Glutamatergic neuron (in vitro differentiated cells): ENCODE data around the gene TUBE1. TPM values are rescaled to one million over a fixed set of nuclear protein-coding genes. Genes with fewer than 3 reads are reported as not detected.
"Not testable (repeated sequence)": the region's sequence is repeated elsewhere in the genome, so short reads cannot be mapped to it uniquely, and the experiment has no call there.

Experiments
- DNase-seq: peaks from one replicate; pipeline ENCODE4 v3.0.0; 2022
- H3K27ac Mint-ChIP-seq: one replicate; pipeline ENCODE4 v1.8.0; 2020; ENCODE audit warnings: mild to moderate bottlenecking, mixed read lengths, inconsistent platforms; ENCODE audit not compliant: unreplicated experiment
- H3K27me3 Mint-ChIP-seq: one replicate; pipeline ENCODE4 v1.8.0; 2020; ENCODE audit warnings: mild to moderate bottlenecking, moderate library complexity, mixed read lengths, inconsistent platforms; ENCODE audit not compliant: unreplicated experiment
- H3K36me3 Mint-ChIP-seq: one replicate; pipeline ENCODE4 v1.8.0; 2020; ENCODE audit warnings: mild to moderate bottlenecking, mixed read lengths, inconsistent platforms; ENCODE audit not compliant: unreplicated experiment
- H3K4me1 Mint-ChIP-seq: one replicate; pipeline ENCODE4 v1.8.0; 2020; ENCODE audit warnings: mild to moderate bottlenecking, low read depth, mixed read lengths, inconsistent platforms; ENCODE audit not compliant: unreplicated experiment
- H3K4me3 Mint-ChIP-seq: one replicate; pipeline ENCODE4 v1.8.0; 2020; ENCODE audit warnings: mild to moderate bottlenecking, mixed read lengths, inconsistent platforms; ENCODE audit not compliant: unreplicated experiment
- H3K9me3 Mint-ChIP-seq: one replicate; pipeline ENCODE4 v1.8.0; 2020; ENCODE audit warnings: mild to moderate bottlenecking, moderate library complexity, mixed read lengths, inconsistent platforms; ENCODE audit not compliant: unreplicated experiment
- CTCF ChIP-seq: fragments of 200-600 bp; sonication (generic); IDR thresholded peaks from one replicate; pipeline ENCODE4 v1.5.0; 2021; ENCODE audit not compliant: partially characterized antibody, unreplicated experiment
- total RNA-seq: library from RNA; stranded (reverse); fragmentation: NEBNext Ultra II Directional; extraction: Animal tissue kit (Norgen Biotek cat#: 25700); gene quantifications from one replicate; pipeline ENCODE4 v1.2.1, GENCODE V29; 2021; ENCODE audit not compliant: unreplicated experiment

The TUBE1 gene
- total RNA-seq, 1 donor from 2014 or later: 18.4 TPM

GRCh38 chr6:112113918-112114317 is 26.6 kb upstream of the TUBE1 start:
- peaks cover 2% of the 10 kb centered on the region for H3K9me3 Mint-ChIP-seq
- H3K4me1 Mint-ChIP-seq: no peaks in the 10 kb centered on the region
- no peak overlapping the region for H3K27ac Mint-ChIP-seq
- H3K27me3 Mint-ChIP-seq: no peaks in the 10 kb centered on the region
- TF ChIP-seq CTCF: no peak
- DNase-seq: no peak
- H3K36me3 Mint-ChIP-seq: no peaks in the 10 kb centered on the region
- H3K4me3 Mint-ChIP-seq: no peak overlapping the region

GRCh38 chr6:112113431-112113830 is 26.1 kb upstream of the TUBE1 start:
- DNase-seq: no peak
- Mint-ChIP-seq H3K36me3 (no peaks in the 10 kb centered on the region), H3K4me3 (no peak overlapping the region), H3K27ac (no peak overlapping the region), H3K27me3 (no peaks in the 10 kb centered on the region), H3K4me1 (no peaks in the 10 kb centered on the region), H3K9me3 (peaks cover 2% of the 10 kb centered on the region)
- TF ChIP-seq CTCF: no peak

- Mint-ChIP-seq H3K27me3 (no peaks in the 10 kb centered on the region), H3K36me3 (peaks cover 6% of the 10 kb centered on the region), H3K9me3 (no peaks in the 10 kb centered on the region), H3K4me1 (no peaks in the 10 kb centered on the region), H3K27ac (no peak overlapping the region), H3K4me3 (no peak overlapping the region)
- DNase-seq: no peak
- no peak for TF ChIP-seq CTCF
Observed at GRCh38 chr6:112109262-112109661, 22.0 kb upstream of the TUBE1 start.

DNA sequence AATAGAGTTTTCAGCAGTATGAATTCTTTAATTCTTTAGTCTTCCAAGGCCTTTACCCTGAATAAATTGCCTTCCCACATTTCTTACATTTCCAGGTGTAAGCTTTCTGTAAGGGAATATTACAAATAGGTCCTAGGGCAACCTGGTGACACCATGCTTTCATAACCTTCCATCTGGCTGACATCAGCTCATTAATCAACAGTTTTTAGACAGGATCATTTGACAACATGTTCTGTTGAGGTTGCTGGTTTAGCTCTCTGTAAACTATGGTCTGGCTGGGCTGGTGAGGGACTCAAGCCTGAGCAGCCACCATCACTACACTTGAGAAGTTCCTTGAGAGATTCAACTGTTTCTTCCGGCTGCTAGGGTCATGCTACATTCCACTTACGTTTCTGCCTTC is 19.3 kb upstream of the TUBE1 start:
- H3K9me3 Mint-ChIP-seq: no peaks in the 10 kb centered on the region

GRCh38 chr6:112106026-112106425 is 18.7 kb upstream of the TUBE1 start:
- H3K4me1 Mint-ChIP-seq, H3K27ac Mint-ChIP-seq, H3K9me3 Mint-ChIP-seq, H3K36me3 Mint-ChIP-seq, H3K4me3 Mint-ChIP-seq, H3K27me3 Mint-ChIP-seq, DNase-seq: not testable (repeated sequence)

More for the DNA sequence above, 19.3 kb upstream of the TUBE1 start:
- Mint-ChIP-seq H3K27me3 (no peaks in the 10 kb centered on the region), H3K27ac (no peak overlapping the region), H3K4me1 (no peaks in the 10 kb centered on the region), H3K4me3 (no peak overlapping the region), H3K36me3 (peaks cover 6% of the 10 kb centered on the region)
- TF ChIP-seq CTCF: no peak
- no peak for DNase-seq

GRCh38 chr6:112100561-112100960 is 13.3 kb upstream of the TUBE1 start:
- no peak overlapping the region for H3K4me3 Mint-ChIP-seq
- TF ChIP-seq CTCF: no peak
- H3K4me1 Mint-ChIP-seq: no peaks in the 10 kb centered on the region
- H3K36me3 Mint-ChIP-seq: peaks cover 4% of the 10 kb centered on the region
- H3K27ac Mint-ChIP-seq: no peak overlapping the region
- H3K9me3 Mint-ChIP-seq: no peaks in the 10 kb centered on the region
- DNase-seq: no peak
- no peaks in the 10 kb centered on the region for H3K27me3 Mint-ChIP-seq
